HL-60 (cell line): Measurements from ENCODE around the gene OSBPL5.

Experiments
- GABPA ChIP-seq: IDR thresholded peaks from 2 replicates; pipeline ENCODE4 v1.6.1; 2012; ENCODE audit warnings: low read depth
- POLR2AphosphoS5 ChIP-seq: IDR thresholded peaks from 2 replicates; pipeline ENCODE4 v1.6.1; 2012; ENCODE audit warnings: low read depth
- TF ChIP-seq, protein P1 (sequence below): IDR thresholded peaks from one replicate; pipeline ENCODE4 v1.5.1; 2011; ENCODE audit warnings: low read length, control low read depth, inconsistent platforms; ENCODE audit not compliant: insufficient read depth
- TF ChIP-seq, protein P2 (sequence below): IDR thresholded peaks from 2 replicates; pipeline ENCODE4 v1.6.1; 2012; ENCODE audit warnings: low read depth; ENCODE audit not compliant: insufficient replicate concordance

DNA sequence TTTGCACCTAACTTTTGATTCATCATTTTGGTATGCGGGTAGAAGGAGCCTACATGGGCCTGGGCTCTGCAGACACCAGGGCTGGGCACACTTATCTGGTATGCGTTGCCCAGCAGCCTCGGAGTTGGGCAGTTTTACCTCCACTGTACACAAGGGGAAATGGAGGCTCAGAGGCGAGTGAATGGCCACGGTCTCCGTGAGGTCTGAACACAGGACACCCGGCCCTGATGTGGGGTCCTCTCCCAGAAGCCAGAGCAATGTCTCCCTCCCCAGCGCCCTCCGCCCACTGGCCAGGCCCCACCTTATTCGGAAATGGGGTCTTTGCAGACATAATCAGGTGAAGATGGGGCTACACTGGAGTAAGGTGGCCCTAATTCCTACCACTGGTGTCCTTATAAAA lies 43.7 kb downstream of the OSBPL5 start:
- TF ChIP-seq, protein P1, sequence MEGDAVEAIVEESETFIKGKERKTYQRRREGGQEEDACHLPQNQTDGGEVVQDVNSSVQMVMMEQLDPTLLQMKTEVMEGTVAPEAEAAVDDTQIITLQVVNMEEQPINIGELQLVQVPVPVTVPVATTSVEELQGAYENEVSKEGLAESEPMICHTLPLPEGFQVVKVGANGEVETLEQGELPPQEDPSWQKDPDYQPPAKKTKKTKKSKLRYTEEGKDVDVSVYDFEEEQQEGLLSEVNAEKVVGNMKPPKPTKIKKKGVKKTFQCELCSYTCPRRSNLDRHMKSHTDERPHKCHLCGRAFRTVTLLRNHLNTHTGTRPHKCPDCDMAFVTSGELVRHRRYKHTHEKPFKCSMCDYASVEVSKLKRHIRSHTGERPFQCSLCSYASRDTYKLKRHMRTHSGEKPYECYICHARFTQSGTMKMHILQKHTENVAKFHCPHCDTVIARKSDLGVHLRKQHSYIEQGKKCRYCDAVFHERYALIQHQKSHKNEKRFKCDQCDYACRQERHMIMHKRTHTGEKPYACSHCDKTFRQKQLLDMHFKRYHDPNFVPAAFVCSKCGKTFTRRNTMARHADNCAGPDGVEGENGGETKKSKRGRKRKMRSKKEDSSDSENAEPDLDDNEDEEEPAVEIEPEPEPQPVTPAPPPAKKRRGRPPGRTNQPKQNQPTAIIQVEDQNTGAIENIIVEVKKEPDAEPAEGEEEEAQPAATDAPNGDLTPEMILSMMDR = no peak
- TF ChIP-seq POLR2AphosphoS5 = peak; percentile 6; the same call in 1 of the 2 replicates
- no peak for TF ChIP-seq GABPA
- TF ChIP-seq, protein P2, sequence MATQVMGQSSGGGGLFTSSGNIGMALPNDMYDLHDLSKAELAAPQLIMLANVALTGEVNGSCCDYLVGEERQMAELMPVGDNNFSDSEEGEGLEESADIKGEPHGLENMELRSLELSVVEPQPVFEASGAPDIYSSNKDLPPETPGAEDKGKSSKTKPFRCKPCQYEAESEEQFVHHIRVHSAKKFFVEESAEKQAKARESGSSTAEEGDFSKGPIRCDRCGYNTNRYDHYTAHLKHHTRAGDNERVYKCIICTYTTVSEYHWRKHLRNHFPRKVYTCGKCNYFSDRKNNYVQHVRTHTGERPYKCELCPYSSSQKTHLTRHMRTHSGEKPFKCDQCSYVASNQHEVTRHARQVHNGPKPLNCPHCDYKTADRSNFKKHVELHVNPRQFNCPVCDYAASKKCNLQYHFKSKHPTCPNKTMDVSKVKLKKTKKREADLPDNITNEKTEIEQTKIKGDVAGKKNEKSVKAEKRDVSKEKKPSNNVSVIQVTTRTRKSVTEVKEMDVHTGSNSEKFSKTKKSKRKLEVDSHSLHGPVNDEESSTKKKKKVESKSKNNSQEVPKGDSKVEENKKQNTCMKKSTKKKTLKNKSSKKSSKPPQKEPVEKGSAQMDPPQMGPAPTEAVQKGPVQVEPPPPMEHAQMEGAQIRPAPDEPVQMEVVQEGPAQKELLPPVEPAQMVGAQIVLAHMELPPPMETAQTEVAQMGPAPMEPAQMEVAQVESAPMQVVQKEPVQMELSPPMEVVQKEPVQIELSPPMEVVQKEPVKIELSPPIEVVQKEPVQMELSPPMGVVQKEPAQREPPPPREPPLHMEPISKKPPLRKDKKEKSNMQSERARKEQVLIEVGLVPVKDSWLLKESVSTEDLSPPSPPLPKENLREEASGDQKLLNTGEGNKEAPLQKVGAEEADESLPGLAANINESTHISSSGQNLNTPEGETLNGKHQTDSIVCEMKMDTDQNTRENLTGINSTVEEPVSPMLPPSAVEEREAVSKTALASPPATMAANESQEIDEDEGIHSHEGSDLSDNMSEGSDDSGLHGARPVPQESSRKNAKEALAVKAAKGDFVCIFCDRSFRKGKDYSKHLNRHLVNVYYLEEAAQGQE = no peak
